Brain microvascular endothelial cell (primary cell): Measurements from ENCODE around the gene SKAP1.

Experiments used
- DNase-seq: peaks from one replicate; pipeline ENCODE4 v3.0.0-alpha.2; 2020
- H3K27ac ChIP-seq: fragments of 250-450 bp; sonication (Bioruptor Pico); 2 replicates; pipeline ENCODE4 v1.5.1; 2020; ENCODE audit warnings: mild to moderate bottlenecking, moderate library complexity
- H3K27me3 ChIP-seq: fragments of 250-450 bp; sonication (Bioruptor Pico); replicated peaks from 2 replicates; pipeline ENCODE4 v1.5.1; 2020; ENCODE audit warnings: mild to moderate bottlenecking
- H3K36me3 ChIP-seq: fragments of 250-450 bp; sonication (Bioruptor Pico); replicated peaks from 2 replicates; pipeline ENCODE4 v1.5.1; 2020; ENCODE audit warnings: mild to moderate bottlenecking
- H3K4me3 ChIP-seq: 2 replicates; pipeline ENCODE4 v1.5.1; 2011; ENCODE audit warnings: low read depth, mild to moderate bottlenecking, control low read depth, low read length, moderate library complexity
- in situ Hi-C: cut with HindIII; loops from 2 replicates; pipeline ENCODE4 v1.10.0; 2017; ENCODE audit warnings: low sequenced_read_pairs, low pct_ligation_motif_present
- TF ChIP-seq, protein P1 (sequence below): IDR thresholded peaks from 2 replicates; pipeline ENCODE4 v1.5.1; 2011; ENCODE audit warnings: low read depth, mild to moderate bottlenecking, moderate library complexity, low read length, control low read depth, inconsistent platforms; ENCODE audit errors: missing control alignments

Gene SKAP1

GRCh38 chr17:48238933-48239602 is 190.9 kb downstream of the SKAP1 start:
- peak overlapping the region; percentile 93 for H3K27ac ChIP-seq
- in situ Hi-C loops, result no loop called here
- H3K4me3 ChIP-seq, result no peak overlapping the region
- DNase-seq, result no peak
- no peaks in the 10 kb centered on the region for H3K27me3 ChIP-seq
- TF ChIP-seq, protein P1, sequence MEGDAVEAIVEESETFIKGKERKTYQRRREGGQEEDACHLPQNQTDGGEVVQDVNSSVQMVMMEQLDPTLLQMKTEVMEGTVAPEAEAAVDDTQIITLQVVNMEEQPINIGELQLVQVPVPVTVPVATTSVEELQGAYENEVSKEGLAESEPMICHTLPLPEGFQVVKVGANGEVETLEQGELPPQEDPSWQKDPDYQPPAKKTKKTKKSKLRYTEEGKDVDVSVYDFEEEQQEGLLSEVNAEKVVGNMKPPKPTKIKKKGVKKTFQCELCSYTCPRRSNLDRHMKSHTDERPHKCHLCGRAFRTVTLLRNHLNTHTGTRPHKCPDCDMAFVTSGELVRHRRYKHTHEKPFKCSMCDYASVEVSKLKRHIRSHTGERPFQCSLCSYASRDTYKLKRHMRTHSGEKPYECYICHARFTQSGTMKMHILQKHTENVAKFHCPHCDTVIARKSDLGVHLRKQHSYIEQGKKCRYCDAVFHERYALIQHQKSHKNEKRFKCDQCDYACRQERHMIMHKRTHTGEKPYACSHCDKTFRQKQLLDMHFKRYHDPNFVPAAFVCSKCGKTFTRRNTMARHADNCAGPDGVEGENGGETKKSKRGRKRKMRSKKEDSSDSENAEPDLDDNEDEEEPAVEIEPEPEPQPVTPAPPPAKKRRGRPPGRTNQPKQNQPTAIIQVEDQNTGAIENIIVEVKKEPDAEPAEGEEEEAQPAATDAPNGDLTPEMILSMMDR, result no peak
- no peaks in the 10 kb centered on the region for H3K36me3 ChIP-seq

- Histone ChIP-seq H3K27me3 (no peaks in the 10 kb centered on the region), H3K36me3 (no peaks in the 10 kb centered on the region), H3K4me3 (no peak overlapping the region), H3K27ac (peak overlapping the region; percentile 32)
- in situ Hi-C loops, result no loop called here
- TF ChIP-seq, protein P1, result no peak
- DNase-seq, result no peak
Observed at GRCh38 chr17:48237456-48237855, 192.6 kb downstream of the SKAP1 start.

GRCh38 chr17:48236681-48237134 is 193.3 kb downstream of the SKAP1 start:
- peak; percentile 94 for DNase-seq
- H3K36me3 ChIP-seq, result no peaks in the 10 kb centered on the region
- TF ChIP-seq, protein P1, result no peak
- in situ Hi-C loops, result no loop called here
- no peaks in the 10 kb centered on the region for H3K27me3 ChIP-seq
- peak overlapping the region; percentile 37 for H3K27ac ChIP-seq
- no peak overlapping the region for H3K4me3 ChIP-seq

DNA sequence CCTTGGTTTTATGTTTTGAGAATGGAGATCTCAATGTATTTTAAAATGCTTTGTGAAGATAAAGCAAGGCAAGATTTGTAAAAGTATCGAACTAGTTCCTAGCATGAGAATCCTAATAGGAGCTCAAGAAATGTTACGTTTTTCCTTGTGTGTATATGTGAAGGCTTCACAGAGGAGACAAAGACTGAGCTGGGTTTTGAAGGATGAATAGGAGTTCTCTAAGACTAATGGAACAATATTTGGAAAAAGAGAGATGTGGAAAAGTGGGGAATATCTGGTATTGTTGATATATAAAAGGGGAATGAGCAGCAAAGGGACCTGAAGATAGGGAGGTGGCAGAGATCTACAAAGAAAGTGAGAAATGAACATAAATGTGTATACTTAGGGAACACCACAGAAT is 195.1 kb downstream of the SKAP1 start:
- Histone ChIP-seq H3K27ac (no peak overlapping the region), H3K4me3 (no peak overlapping the region), H3K36me3 (no peaks in the 10 kb centered on the region), H3K27me3 (no peaks in the 10 kb centered on the region)
- DNase-seq, result no peak
- TF ChIP-seq, protein P1, result no peak
- in situ Hi-C loops, result no loop called here

- Histone ChIP-seq H3K27me3 (no peaks in the 10 kb centered on the region), H3K4me3 (no peak overlapping the region), H3K27ac (no peak overlapping the region), H3K36me3 (no peaks in the 10 kb centered on the region)
- TF ChIP-seq, protein P1, result no peak
- in situ Hi-C loops, result no loop called here
- DNase-seq, result no peak
Observed at GRCh38 chr17:48231995-48232959, 197.7 kb downstream of the SKAP1 start.
